Thyroid gland (tissue), 4 donors: ENCODE data around the gene BMPR1B. TPM values are rescaled to one million over a fixed set of nuclear protein-coding genes. Genes with fewer than 3 reads are reported as not detected.

Experiments used
- DNase-seq, 2 donors: peaks; one replicate each; pipeline ENCODE4 v3.0.0-alpha.2; 2019
- H3K27ac ChIP-seq, 3 donors: fragments of 200-600 bp; sonication (generic); 1 replicate in 2 of 3; 2 replicates in 1 of 3; pipeline ENCODE4 v1.5.1; 2016 to 2019; ENCODE audit warnings: mild to moderate bottlenecking in 1 of 3, moderate library complexity in 1 of 3
- H3K27me3 ChIP-seq: fragments of 200-600 bp; sonication (generic); one replicate; pipeline ENCODE4 v1.5.1; 2019
- H3K36me3 ChIP-seq, 2 donors: fragments of 200-600 bp; sonication (generic); one replicate each; pipeline ENCODE4 v1.5.1; 2016 to 2019
- H3K4me1 ChIP-seq, 2 donors: fragments of 200-600 bp; sonication (generic); one replicate each; pipeline ENCODE4 v1.5.1; 2017 to 2019
- H3K4me3 ChIP-seq, 3 donors: fragments of 200-600 bp; sonication (generic); replicated peaks in 1 of 3; 1 replicate in 2 of 3; 2 replicates in 1 of 3; pipeline ENCODE4 v1.5.1; 2016; ENCODE audit warnings: mild to moderate bottlenecking in 1 of 3
- H3K9me3 ChIP-seq: fragments of 200-600 bp; sonication (generic); one replicate; pipeline ENCODE4 v1.5.1; 2017
- CTCF ChIP-seq, 6 experiments: fragments of 200-600 bp in 3 of 6; fragments of 450-650 bp in 3 of 6; sonication (generic) in 3 of 6; IDR thresholded peaks; one replicate each; pipeline ENCODE4 v1.5.1; 2016 to 2019; ENCODE audit warnings: antibody characterized with exemption in 6 of 6, mild to moderate bottlenecking in 2 of 6, inconsistent platforms in 1 of 6, moderate library complexity in 1 of 6
- POLR2A ChIP-seq, 2 donors: fragments of 450-650 bp; IDR thresholded peaks; one replicate each; pipeline ENCODE4 v1.6.1; 2017; ENCODE audit warnings: antibody characterized with exemption in 2 of 2, mild to moderate bottlenecking in 2 of 2, moderate library complexity in 1 of 2
- WGBS, 2 donors: methylation state at CpG; one replicate each; pipeline ENCODE4 v1.1.5; 2017; 5-methylcytosine and 5-hydroxymethylcytosine counted together
- intact Hi-C: fragments of 100-400 bp; cut with DNase I; formaldehyde crosslinking; loops from one replicate; pipeline ENCODE4 v1.15.1; 2023
- total RNA-seq, 4 donors: library from RNA; depleted of rRNA; stranded (reverse); fragments of >200 nt; gene quantifications; one replicate each; pipeline ENCODE4 v1.2.3, GENCODE V29; 2016

Gene BMPR1B
- total RNA-seq, 4 donors from 2014 or later: 0.49 to 0.89 (median 0.76) TPM

- TF ChIP-seq CTCF (IDR thresholded peaks at IDR 0.05): no peak
- no peak for TF ChIP-seq POLR2A (IDR thresholded peaks at IDR 0.05)
- H3K27ac ChIP-seq: no peak overlapping the region
- no peak for DNase-seq
- no peaks in the 10 kb centered on the region for H3K4me1 ChIP-seq
- no peaks in the 10 kb centered on the region for H3K27me3 ChIP-seq
- WGBS, 2 donors: 84 to 85% methylated on average over 2 of the region's 2 CpGs
- H3K36me3 ChIP-seq: no peaks in the 10 kb centered on the region
- no peaks in the 10 kb centered on the region for H3K9me3 ChIP-seq
- H3K4me3 ChIP-seq: no peak overlapping the region
- intact Hi-C loops: no loop called here
Observed at GRCh38 chr4:94939791-94940519, 182.2 kb downstream of the BMPR1B start.

- no peaks in the 10 kb centered on the region for H3K4me1 ChIP-seq
- no peak overlapping the region for H3K4me3 ChIP-seq
- H3K9me3 ChIP-seq: no peaks in the 10 kb centered on the region
- no peaks in the 10 kb centered on the region for H3K27me3 ChIP-seq
- DNase-seq: no peak
- WGBS, 2 donors: 93 to 94% methylated on average over 5 of the region's 5 CpGs
- H3K27ac ChIP-seq: no peak overlapping the region
- no peaks in the 10 kb centered on the region for H3K36me3 ChIP-seq
- TF ChIP-seq POLR2A (IDR thresholded peaks at IDR 0.05) (no peak), CTCF (IDR thresholded peaks at IDR 0.05) (no peak)
- intact Hi-C loops: no loop called here
Observed at GRCh38 chr4:94940520-94940908, 182.8 kb downstream of the BMPR1B start.

GRCh38 chr4:94941706-94942105 lies 184.0 kb downstream of the BMPR1B start:
- no peak overlapping the region for H3K4me3 ChIP-seq
- no peaks in the 10 kb centered on the region for H3K4me1 ChIP-seq
- WGBS, 2 donors: 84 to 85% methylated on average over 3 of the region's 3 CpGs
- intact Hi-C loops: no loop called here
- TF ChIP-seq POLR2A (IDR thresholded peaks at IDR 0.05) (no peak), CTCF (IDR thresholded peaks at IDR 0.05) (no peak)
- H3K27ac ChIP-seq: no peak overlapping the region
- no peaks in the 10 kb centered on the region for H3K9me3 ChIP-seq
- DNase-seq: no peak
- no peaks in the 10 kb centered on the region for H3K27me3 ChIP-seq
- no peaks in the 10 kb centered on the region for H3K36me3 ChIP-seq

- WGBS, 2 donors: 83 to 89% methylated on average over 2 of the region's 2 CpGs
- intact Hi-C loops: no loop called here
- no peak for TF ChIP-seq CTCF (IDR thresholded peaks at IDR 0.05)
- TF ChIP-seq POLR2A (IDR thresholded peaks at IDR 0.05): no peak
- H3K4me1 ChIP-seq: no peaks in the 10 kb centered on the region
- no peaks in the 10 kb centered on the region for H3K36me3 ChIP-seq
- no peak for DNase-seq
- H3K4me3 ChIP-seq: no peak overlapping the region
- no peak overlapping the region for H3K27ac ChIP-seq
- no peaks in the 10 kb centered on the region for H3K27me3 ChIP-seq
- H3K9me3 ChIP-seq: no peaks in the 10 kb centered on the region
Observed at GRCh38 chr4:94944726-94945125, 187.0 kb downstream of the BMPR1B start.

- intact Hi-C loops: no loop called here
- no peak for DNase-seq
- TF ChIP-seq POLR2A (IDR thresholded peaks at IDR 0.05): no peak
- TF ChIP-seq CTCF (IDR thresholded peaks at IDR 0.05): no peak
- H3K36me3 ChIP-seq: no peaks in the 10 kb centered on the region
- no peaks in the 10 kb centered on the region for H3K27me3 ChIP-seq
- no peak overlapping the region for H3K4me3 ChIP-seq
- no peak overlapping the region for H3K27ac ChIP-seq
- WGBS, 2 donors: 64 to 75% methylated on average over 4 of the region's 4 CpGs
- H3K4me1 ChIP-seq: no peaks in the 10 kb centered on the region
- H3K9me3 ChIP-seq: no peaks in the 10 kb centered on the region
Observed at GRCh38 chr4:94947681-94948108, 189.9 kb downstream of the BMPR1B start.
